Heart right ventricle (tissue), 16 donors: Measurements from ENCODE around the gene GRID1. TPM values are rescaled to one million over a fixed set of nuclear protein-coding genes. Genes with fewer than 3 reads are reported as not detected.

ENCODE experiments used
- ATAC-seq, 8 donors: fragments of 200-7000 bp; cut with Tn5 transposase; one replicate each; pipeline ENCODE4 v1.9.1; 2020; ENCODE audit warnings: mild to moderate bottlenecking in 8 of 8, moderate library complexity in 8 of 8, moderate number of reproducible peaks in 1 of 8
- DNase-seq, 2 donors: peaks; one replicate each; pipeline ENCODE4 v3.0.0-alpha.2; 2020
- H3K27ac ChIP-seq, 10 donors: fragments of 200-600 bp; sonication (generic) in 2 of 10; one replicate each; pipeline versions ENCODE4 v1.5.0 to v1.8.0; 2020 to 2022; ENCODE audit warnings: mild to moderate bottlenecking in 3 of 10
- H3K27me3 ChIP-seq, 7 donors: fragments of 200-600 bp; one replicate each; pipeline ENCODE4 v1.8.0; 2021 to 2022; ENCODE audit warnings: mild to moderate bottlenecking in 2 of 7
- H3K36me3 ChIP-seq, 9 donors: fragments of 200-600 bp; sonication (generic) in 1 of 9; one replicate each; pipeline versions ENCODE4 v1.5.0 to v1.8.0; 2020 to 2022; ENCODE audit warnings: mild to moderate bottlenecking in 2 of 9
- H3K4me1 ChIP-seq, 9 donors: fragments of 200-600 bp; sonication (generic) in 1 of 9; one replicate each; pipeline versions ENCODE4 v1.5.0 to v1.8.0; 2020 to 2022; ENCODE audit warnings: mild to moderate bottlenecking in 4 of 9
- H3K4me3 ChIP-seq, 10 donors: fragments of 200-600 bp; sonication (generic) in 2 of 10; one replicate each; pipeline versions ENCODE4 v1.5.0 to v1.8.0; 2020 to 2022; ENCODE audit warnings: mild to moderate bottlenecking in 7 of 10, moderate library complexity in 2 of 10
- H3K9me3 ChIP-seq, 11 donors: fragments of 200-600 bp in 10 of 11; sonication (generic) in 2 of 11; one replicate each; pipeline versions ENCODE4 v1.5.0 to v1.8.0; 2013 to 2022; ENCODE audit warnings: mild to moderate bottlenecking in 2 of 11, control low read depth in 1 of 11, moderate library complexity in 1 of 11
- WGBS, 2 donors: extraction: QIAGEN DNeasy Blood & Tissue Kit; methylation state at CpG; one replicate each; pipeline ENCODE4 v1.1.7; 2013; ENCODE audit warnings: inconsistent platforms in 1 of 2; 5-methylcytosine and 5-hydroxymethylcytosine counted together
- intact Hi-C, 10 donors: fragments of 100-400 bp; cut with DNase I; formaldehyde crosslinking; loops; one replicate each; pipeline versions ENCODE4 v1.11.1 to v1.14.2; 2022
- polyA plus RNA-seq, 2 donors: library from polyadenylated mRNA; stranded (reverse); fragments of 200-250 nt; gene quantifications; one replicate each; pipeline ENCODE4 v1.2.3, GENCODE V29; 2013
- total RNA-seq, 10 donors: library from RNA; stranded (reverse); fragmentation: NEBNext Ultra II Directional in 3 of 10; extraction: Animal tissue kit (Norgen Biotek cat#: 25700) in 3 of 10; gene quantifications; one replicate each; pipeline versions ENCODE4 v1.2.1 to v1.2.4, GENCODE V29; 2021 to 2023
- TF ChIP-seq, protein P1 (sequence below), 9 donors: fragments of 200-600 bp; sonication (generic) in 2 of 9; IDR thresholded peaks; one replicate each; pipeline versions ENCODE4 v1.5.0 to v1.8.0; 2021 to 2022; ENCODE audit warnings: antibody characterized with exemption in 9 of 9, mild to moderate bottlenecking in 5 of 9, moderate library complexity in 1 of 9
- donor health status: Arrhythmogenic right ventricular cardiomyopathy.
- donor health status: ischemic (EF 13 %, LVEDD 7.1; RV severe dilation, severe dysfunction).
- donor health status: healthy with polysubstance abuse.
- donor health status: DM: no; HTN: yes; CAD: no.
- donor health status: DM: no; HTN: no; CAD: no.
- donor health status: ischemic (EF 25% LVEDD 6.9; RV normal size, moderate dysfunction).
- donor health status: ischemic (EF 25% LVEDD 5.7; RV mildly dilated, moderate dysfunction).
- donor health status: healthy.
- donor health status: DM: yes; HTN: yes; CAD: no.
- donor health status: Ischemic cardiomyopathy.
- donor health status: ischemic (EF 35%, LVEDD 5.7; RV mildly dilated, moderate dysfunction).
- donor health status: nonischemic (EF 11% LVEDD 7.7; RV severe dilation, severe dysfunction).
- donor health status: DM: yes; HTN: yes; CAD: no.
- donor health status: PGD.
- donor health status: ischemic (EF 29% LVEDD 5.4; RV normal size, mild dysfunction).
- donor health status: nonischemic (EF 23%, LVEDD 6.1; RV moderate dilation, normal function).

The GRID1 gene
- total and polyA plus RNA-seq, 12 donors = 0.44 to 3.4 (median 1.5) TPM

DNA sequence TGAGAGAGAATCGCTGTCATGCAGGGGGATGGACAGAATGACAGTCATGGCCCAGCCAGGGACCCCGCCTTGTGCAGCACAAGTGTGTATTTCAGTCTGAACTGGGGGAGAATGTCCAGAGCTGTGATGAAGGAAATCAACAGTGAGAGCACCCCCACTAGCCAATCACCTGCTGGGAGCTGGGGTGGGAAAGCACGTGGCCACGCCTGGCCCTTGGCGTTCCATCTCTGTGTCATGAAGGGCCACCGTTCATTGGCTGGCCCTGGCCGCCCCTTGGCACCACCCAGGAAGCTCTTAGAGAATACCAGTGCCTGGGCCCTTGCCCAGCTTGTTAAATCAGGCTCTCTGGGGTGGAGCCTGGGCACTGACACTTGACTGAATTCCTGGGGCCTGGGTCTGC, 22.8 kb downstream of the GRID1 start:
- WGBS, 2 donors = 76 to 92% methylated on average over 7 of the region's 7 CpGs
- no peak overlapping the region for H3K27ac ChIP-seq
- no peaks in the 10 kb centered on the region for H3K9me3 ChIP-seq
- TF ChIP-seq, protein P1, sequence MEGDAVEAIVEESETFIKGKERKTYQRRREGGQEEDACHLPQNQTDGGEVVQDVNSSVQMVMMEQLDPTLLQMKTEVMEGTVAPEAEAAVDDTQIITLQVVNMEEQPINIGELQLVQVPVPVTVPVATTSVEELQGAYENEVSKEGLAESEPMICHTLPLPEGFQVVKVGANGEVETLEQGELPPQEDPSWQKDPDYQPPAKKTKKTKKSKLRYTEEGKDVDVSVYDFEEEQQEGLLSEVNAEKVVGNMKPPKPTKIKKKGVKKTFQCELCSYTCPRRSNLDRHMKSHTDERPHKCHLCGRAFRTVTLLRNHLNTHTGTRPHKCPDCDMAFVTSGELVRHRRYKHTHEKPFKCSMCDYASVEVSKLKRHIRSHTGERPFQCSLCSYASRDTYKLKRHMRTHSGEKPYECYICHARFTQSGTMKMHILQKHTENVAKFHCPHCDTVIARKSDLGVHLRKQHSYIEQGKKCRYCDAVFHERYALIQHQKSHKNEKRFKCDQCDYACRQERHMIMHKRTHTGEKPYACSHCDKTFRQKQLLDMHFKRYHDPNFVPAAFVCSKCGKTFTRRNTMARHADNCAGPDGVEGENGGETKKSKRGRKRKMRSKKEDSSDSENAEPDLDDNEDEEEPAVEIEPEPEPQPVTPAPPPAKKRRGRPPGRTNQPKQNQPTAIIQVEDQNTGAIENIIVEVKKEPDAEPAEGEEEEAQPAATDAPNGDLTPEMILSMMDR (IDR thresholded peaks at IDR 0.05) = no peak
- intact Hi-C loops = no loop called here
- H3K4me3 ChIP-seq = no peak overlapping the region
- no peaks in the 10 kb centered on the region for H3K36me3 ChIP-seq
- H3K27me3 ChIP-seq = peaks cover 0 to 7% (median 0%) of the 10 kb centered on the region in 7 donors
- H3K4me1 ChIP-seq = peaks cover 0 to 10% (median 0%) of the 10 kb centered on the region in 9 donors
- DNase-seq = no peak
- no peak for ATAC-seq

- Histone ChIP-seq H3K36me3 (no peaks in the 10 kb centered on the region), H3K27me3 (peaks cover 0 to 7% (median 0%) of the 10 kb centered on the region in 7 donors), H3K4me1 (peaks cover 0 to 10% (median 0%) of the 10 kb centered on the region in 9 donors), H3K27ac (no peak overlapping the region), H3K9me3 (no peaks in the 10 kb centered on the region), H3K4me3 (no peak overlapping the region)
- DNase-seq (no peak), ATAC-seq (no peak)
- 69 to 76% methylated on average over 11 of the region's 11 CpGs for WGBS, 2 donors
- intact Hi-C loops = no loop called here
- TF ChIP-seq, protein P1 (IDR thresholded peaks at IDR 0.05) = no peak
Measured at GRCh38 chr10:86342111-86342863, 24.3 kb downstream of the GRID1 start.

- H3K36me3 ChIP-seq = no peaks in the 10 kb centered on the region
- intact Hi-C loops = no loop called here
- TF ChIP-seq, protein P1 (IDR thresholded peaks at IDR 0.05) = no peak
- H3K4me1 ChIP-seq = peaks cover 0 to 7% (median 0%) of the 10 kb centered on the region in 9 donors
- DNase-seq (no peak), ATAC-seq (no peak)
- WGBS, 2 donors = 73 to 81% methylated on average over 13 of the region's 13 CpGs
- no peak overlapping the region for H3K4me3 ChIP-seq
- peaks cover 0 to 7% (median 0%) of the 10 kb centered on the region in 7 donors for H3K27me3 ChIP-seq
- H3K9me3 ChIP-seq = no peaks in the 10 kb centered on the region
- H3K27ac ChIP-seq = no peak overlapping the region
Measured at GRCh38 chr10:86341361-86341811, 25.2 kb downstream of the GRID1 start.

- WGBS, 2 donors = 81 to 87% methylated on average over 3 of the region's 3 CpGs
- H3K9me3 ChIP-seq = no peaks in the 10 kb centered on the region
Measured at GRCh38 chr10:86340991-86341260, 25.7 kb downstream of the GRID1 start.

More at GRCh38 chr10:86340991-86341260, 25.7 kb downstream of the GRID1 start:
- DNase-seq = no peak
- intact Hi-C loops = no loop called here
- H3K27me3 ChIP-seq = peaks cover 0 to 7% (median 0%) of the 10 kb centered on the region in 7 donors
- H3K4me3 ChIP-seq = no peak overlapping the region
- H3K36me3 ChIP-seq = no peaks in the 10 kb centered on the region
- peaks cover 0 to 2% (median 0%) of the 10 kb centered on the region in 9 donors for H3K4me1 ChIP-seq
- H3K27ac ChIP-seq = no peak overlapping the region
- TF ChIP-seq, protein P1 (IDR thresholded peaks at IDR 0.05) = no peak
- no peak for ATAC-seq
